Omental fat pad (tissue), 4 donors: Measurements from ENCODE around the gene FLNC. TPM values are rescaled to one million over a fixed set of nuclear protein-coding genes. Genes with fewer than 3 reads are reported as not detected.

ENCODE experiments used
- ATAC-seq: fragments of 150-250 bp; one replicate; pipeline ENCODE4 v1.9.1; 2016; ENCODE audit warnings: mild to moderate bottlenecking, moderate library complexity; ENCODE audit not compliant: low FRiP score
- DNase-seq: peaks from one replicate; pipeline ENCODE4 v3.0.0-alpha.2; 2019; ENCODE audit warnings: low spot score
- total RNA-seq, 4 donors: library from RNA; depleted of rRNA; stranded (reverse); fragments of >200 nt; gene quantifications; one replicate each; pipeline ENCODE4 v1.1.0, GENCODE V29; 2016
- TF ChIP-seq, protein P1 (sequence below), 3 donors: fragments of 450-650 bp; IDR thresholded peaks; one replicate each; pipeline ENCODE4 v1.5.1; 2016 to 2017; ENCODE audit warnings: antibody characterized with exemption in 3 of 3, mild to moderate bottlenecking in 3 of 3, moderate library complexity in 2 of 3

FLNC gene
- total RNA-seq, 4 donors from 2014 or later = 7.7 to 140 (median 25.5) TPM

- no peak for ATAC-seq
- no peak for DNase-seq
- TF ChIP-seq, protein P1, sequence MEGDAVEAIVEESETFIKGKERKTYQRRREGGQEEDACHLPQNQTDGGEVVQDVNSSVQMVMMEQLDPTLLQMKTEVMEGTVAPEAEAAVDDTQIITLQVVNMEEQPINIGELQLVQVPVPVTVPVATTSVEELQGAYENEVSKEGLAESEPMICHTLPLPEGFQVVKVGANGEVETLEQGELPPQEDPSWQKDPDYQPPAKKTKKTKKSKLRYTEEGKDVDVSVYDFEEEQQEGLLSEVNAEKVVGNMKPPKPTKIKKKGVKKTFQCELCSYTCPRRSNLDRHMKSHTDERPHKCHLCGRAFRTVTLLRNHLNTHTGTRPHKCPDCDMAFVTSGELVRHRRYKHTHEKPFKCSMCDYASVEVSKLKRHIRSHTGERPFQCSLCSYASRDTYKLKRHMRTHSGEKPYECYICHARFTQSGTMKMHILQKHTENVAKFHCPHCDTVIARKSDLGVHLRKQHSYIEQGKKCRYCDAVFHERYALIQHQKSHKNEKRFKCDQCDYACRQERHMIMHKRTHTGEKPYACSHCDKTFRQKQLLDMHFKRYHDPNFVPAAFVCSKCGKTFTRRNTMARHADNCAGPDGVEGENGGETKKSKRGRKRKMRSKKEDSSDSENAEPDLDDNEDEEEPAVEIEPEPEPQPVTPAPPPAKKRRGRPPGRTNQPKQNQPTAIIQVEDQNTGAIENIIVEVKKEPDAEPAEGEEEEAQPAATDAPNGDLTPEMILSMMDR (IDR thresholded peaks at IDR 0.05) = no peak
Measured at GRCh38 chr7:128794020-128794419, 36.2 kb upstream of the FLNC start.

DNA sequence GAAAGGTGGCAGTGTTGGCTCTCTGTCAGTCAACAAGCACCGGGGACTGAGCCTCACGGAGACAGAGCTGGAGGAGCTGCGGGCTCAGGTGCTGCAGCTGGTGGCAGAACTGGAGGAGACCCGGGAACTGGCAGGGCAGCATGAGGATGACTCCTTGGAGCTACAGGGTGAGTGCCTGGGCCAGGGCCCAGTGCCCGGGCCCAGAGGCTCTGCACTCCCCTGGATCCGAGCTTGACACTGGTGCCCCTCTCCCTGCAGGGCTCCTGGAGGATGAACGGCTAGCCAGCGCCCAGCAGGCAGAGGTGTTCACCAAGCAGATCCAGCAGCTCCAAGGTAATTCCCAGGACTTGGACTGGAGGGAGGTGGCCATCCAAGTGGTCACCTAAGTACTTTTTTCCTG, 35.8 kb upstream of the FLNC start:
- TF ChIP-seq, protein P1 (IDR thresholded peaks at IDR 0.05) = no peak
- ATAC-seq (no peak), DNase-seq (no peak)

GRCh38 chr7:128795129-128795528, 35.1 kb upstream of the FLNC start:
- DNase-seq = no peak
- TF ChIP-seq, protein P1 (IDR thresholded peaks at IDR 0.05) = no peak
- ATAC-seq = no peak

- DNase-seq (no peak), ATAC-seq (no peak)
- TF ChIP-seq, protein P1 (IDR thresholded peaks at IDR 0.05) = no peak
Measured at GRCh38 chr7:128796327-128796726, 33.9 kb upstream of the FLNC start.

DNA sequence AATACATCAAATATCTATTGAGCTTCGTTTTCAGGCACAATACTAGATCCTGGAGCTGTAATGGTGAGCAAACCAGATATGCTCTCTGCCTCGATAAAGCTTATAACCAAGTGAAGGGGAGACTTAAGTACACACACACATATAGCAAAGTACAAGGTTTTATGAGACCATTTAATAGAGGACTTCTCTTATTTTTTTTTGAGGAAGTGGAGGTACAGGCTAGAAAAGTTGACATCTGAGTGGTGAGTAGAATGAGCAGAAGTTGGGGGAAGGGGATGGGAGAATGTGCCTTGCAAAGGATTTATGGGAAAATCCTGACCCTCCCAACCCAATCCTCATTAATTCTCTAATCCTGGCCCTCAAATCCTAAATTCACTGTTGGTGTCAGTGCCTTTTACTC, 30.8 kb upstream of the FLNC start:
- TF ChIP-seq, protein P1 (IDR thresholded peaks at IDR 0.05) = no peak
- DNase-seq = no peak
- no peak for ATAC-seq

DNA sequence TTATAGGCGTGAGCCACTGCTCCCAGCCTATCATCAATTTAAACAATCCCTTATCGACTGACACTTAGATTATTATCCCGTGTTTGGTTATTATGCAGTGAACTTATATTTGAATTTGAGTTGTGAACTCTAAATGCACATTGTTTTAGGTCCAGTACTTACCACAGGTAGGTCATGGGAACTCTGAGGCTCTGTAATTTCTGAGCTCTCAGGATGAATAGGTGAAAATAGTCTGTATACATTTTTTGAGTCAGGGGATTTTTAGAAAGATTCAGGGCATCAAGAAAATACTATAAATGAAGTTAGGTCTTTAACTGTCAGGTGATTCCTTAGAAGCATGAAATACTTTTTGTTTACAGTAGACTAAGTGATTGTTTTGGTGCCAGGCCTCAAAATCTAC, 29.6 kb upstream of the FLNC start:
- no peak for DNase-seq
- TF ChIP-seq, protein P1 (IDR thresholded peaks at IDR 0.05) = no peak
- ATAC-seq = no peak

DNA sequence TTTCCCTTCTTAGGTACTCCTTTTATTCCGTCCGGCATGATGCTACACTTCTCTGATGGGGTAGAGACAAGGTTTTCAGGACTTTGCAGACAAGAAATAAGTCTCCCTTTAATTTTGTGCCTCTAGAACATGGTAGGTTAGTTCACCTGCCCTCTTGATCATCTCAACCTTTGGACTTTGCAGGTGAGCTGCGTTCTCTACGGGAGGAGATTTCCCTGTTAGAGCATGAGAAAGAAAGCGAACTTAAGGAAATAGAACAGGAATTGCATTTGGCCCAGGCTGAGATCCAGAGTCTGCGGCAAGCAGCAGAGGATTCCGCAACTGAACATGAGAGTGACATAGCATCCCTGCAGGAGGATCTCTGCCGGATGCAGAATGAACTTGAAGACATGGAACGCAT, 29.2 kb upstream of the FLNC start:
- TF ChIP-seq, protein P1 (IDR thresholded peaks at IDR 0.05) = no peak
- ATAC-seq = no peak
- DNase-seq = no peak
